ENCODE measurements around the gene CLGN. TPM values are rescaled to one million over a fixed set of nuclear protein-coding genes. Genes with fewer than 3 reads are reported as not detected.
A peak's percentile ranks its signal among the peaks of the same experiment; 100 is the strongest.

The CLGN gene
- total RNA-seq, 4 donors from 2014 or later = 0.70 to 3.8 (median 1.9) TPM

GRCh38 chr4:140367738-140368137 lies 59.7 kb downstream of the CLGN start:
- Histone ChIP-seq H3K4me3 (no peak overlapping the region), H3K9me3 (no peaks in the 10 kb centered on the region), H3K27me3 (no peaks in the 10 kb centered on the region), H3K4me1 (peaks cover 0 to 6% (median 0%) of the 10 kb centered on the region in 3 donors), H3K27ac (no peak overlapping the region), H3K36me3 (no peaks in the 10 kb centered on the region)
- no peak for TF ChIP-seq POLR2A (IDR thresholded peaks at IDR 0.05)
- TF ChIP-seq CTCF (IDR thresholded peaks at IDR 0.05) = no peak
- intact Hi-C loops (cut with DNase I) = no loop called here
- DNase-seq = no peak
- 41 to 50% methylated on average over 2 of the region's 2 CpGs for WGBS, 2 donors

DNA sequence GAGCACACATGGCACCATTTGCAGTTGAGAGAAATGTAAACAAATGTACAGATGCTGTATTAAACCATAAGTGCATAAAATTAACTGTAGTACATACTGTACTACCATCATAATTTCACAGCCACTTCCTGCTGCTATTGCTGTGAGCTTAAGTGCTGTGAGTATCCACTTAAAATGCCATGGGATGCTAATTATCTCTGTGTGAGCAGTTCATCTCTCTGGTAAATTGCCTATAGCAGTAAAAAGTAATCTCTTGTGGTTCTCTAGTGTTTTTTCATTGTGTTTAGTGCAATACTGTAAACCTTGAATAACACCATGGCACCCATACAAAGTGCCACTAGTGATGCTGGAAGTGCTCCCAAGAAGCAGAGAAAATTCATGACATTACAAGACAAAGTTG lies 63.9 kb downstream of the CLGN start:
- Histone ChIP-seq H3K27me3 (peaks cover 0 to 7% (median 0%) of the 10 kb centered on the region in 4 donors), H3K36me3 (no peaks in the 10 kb centered on the region), H3K4me1 (no peaks in the 10 kb centered on the region), H3K27ac (no peak overlapping the region), H3K9me3 (no peaks in the 10 kb centered on the region), H3K4me3 (no peak overlapping the region)
- DNase-seq = no peak
- intact Hi-C loops (cut with DNase I) = no loop called here
- TF ChIP-seq POLR2A (IDR thresholded peaks at IDR 0.05) = no peak
- no peak for TF ChIP-seq CTCF (IDR thresholded peaks at IDR 0.05)

DNA sequence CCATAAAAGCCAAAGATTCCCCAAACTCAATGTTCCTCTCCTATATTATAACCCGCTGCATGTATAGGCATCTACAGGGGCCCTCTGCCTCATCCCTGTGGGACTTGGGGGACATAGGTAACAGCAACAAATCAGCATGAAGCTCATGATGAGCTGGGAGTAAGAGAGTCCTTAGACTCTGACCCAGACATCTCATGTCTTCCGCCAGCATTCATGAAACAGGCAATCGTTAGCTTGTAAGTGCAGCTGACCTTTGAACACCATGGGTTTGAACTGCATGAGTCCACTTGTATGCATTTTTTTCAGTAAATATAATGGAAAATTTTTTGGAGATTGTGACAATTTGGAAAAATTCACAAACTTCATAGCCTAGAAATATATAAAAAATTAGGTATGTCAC lies 64.4 kb downstream of the CLGN start:
- intact Hi-C loops (cut with DNase I) = no loop called here

GRCh38 chr4:140361099-140361498 lies 66.3 kb downstream of the CLGN start:
- Histone ChIP-seq H3K4me1 (no peaks in the 10 kb centered on the region), H3K4me3 (no peak overlapping the region), H3K27me3 (peaks cover 0 to 9% (median 0%) of the 10 kb centered on the region in 4 donors), H3K9me3 (no peaks in the 10 kb centered on the region), H3K27ac (no peak overlapping the region), H3K36me3 (no peaks in the 10 kb centered on the region)
- intact Hi-C loops (cut with DNase I) = no loop called here
- DNase-seq = no peak
- WGBS, 2 donors = 79 to 84% methylated on average over 4 of the region's 4 CpGs
- TF ChIP-seq CTCF (IDR thresholded peaks at IDR 0.05) (no peak), POLR2A (IDR thresholded peaks at IDR 0.05) (no peak)

More for the DNA sequence above, 64.4 kb downstream of the CLGN start:
- no peak overlapping the region for H3K27ac ChIP-seq
- H3K27me3 ChIP-seq = peaks cover 0 to 9% (median 0%) of the 10 kb centered on the region in 4 donors
- 88 to 98% methylated on average over 3 of the region's 3 CpGs for WGBS, 2 donors
- TF ChIP-seq POLR2A (IDR thresholded peaks at IDR 0.05) = no peak
- no peaks in the 10 kb centered on the region for H3K36me3 ChIP-seq
- no peak for DNase-seq
- no peaks in the 10 kb centered on the region for H3K4me1 ChIP-seq
- H3K9me3 ChIP-seq = no peaks in the 10 kb centered on the region
- H3K4me3 ChIP-seq = no peak overlapping the region

GRCh38 chr4:140359562-140360427 lies 67.7 kb downstream of the CLGN start:
- no peak for DNase-seq
- no peak overlapping the region for H3K4me3 ChIP-seq
- no peaks in the 10 kb centered on the region for H3K36me3 ChIP-seq
- WGBS, 2 donors = 27 to 29% methylated on average over 7 of the region's 7 CpGs
- H3K4me1 ChIP-seq = no peaks in the 10 kb centered on the region
- intact Hi-C loops (cut with DNase I) = loop anchor here (10.0 kb wide), 1 partner anchor 245 kb away; no protein-coding TSS in a partner anchor
- no peaks in the 10 kb centered on the region for H3K9me3 ChIP-seq
- peaks cover 0 to 9% (median 0%) of the 10 kb centered on the region in 4 donors for H3K27me3 ChIP-seq
- no peak overlapping the region for H3K27ac ChIP-seq
- no peak for TF ChIP-seq POLR2A (IDR thresholded peaks at IDR 0.05)
- peak; percentile 77 to 86 (median 82) for TF ChIP-seq CTCF (IDR thresholded peaks at IDR 0.05)
